Vagina (tissue), 2 donors: ENCODE results near the gene PPM1M.

Source experiments
- POLR2A ChIP-seq, 2 donors: fragments of 450-650 bp; IDR thresholded peaks; one replicate each; pipeline ENCODE4 v1.6.1; 2017; ENCODE audit warnings: antibody characterized with exemption in 2 of 2, mild to moderate bottlenecking in 2 of 2, moderate library complexity in 2 of 2
- TF ChIP-seq, protein P1 (sequence below), 3 experiments: fragments of 450-650 bp in 2 of 3; fragments of 200-600 bp in 1 of 3; sonication (generic) in 1 of 3; IDR thresholded peaks; one replicate each; pipeline ENCODE4 v1.5.1; 2017 to 2019; ENCODE audit warnings: antibody characterized with exemption in 3 of 3, mild to moderate bottlenecking in 2 of 3, moderate library complexity in 2 of 3

- no peak for TF ChIP-seq POLR2A (IDR thresholded peaks at IDR 0.05)
- TF ChIP-seq, protein P1, sequence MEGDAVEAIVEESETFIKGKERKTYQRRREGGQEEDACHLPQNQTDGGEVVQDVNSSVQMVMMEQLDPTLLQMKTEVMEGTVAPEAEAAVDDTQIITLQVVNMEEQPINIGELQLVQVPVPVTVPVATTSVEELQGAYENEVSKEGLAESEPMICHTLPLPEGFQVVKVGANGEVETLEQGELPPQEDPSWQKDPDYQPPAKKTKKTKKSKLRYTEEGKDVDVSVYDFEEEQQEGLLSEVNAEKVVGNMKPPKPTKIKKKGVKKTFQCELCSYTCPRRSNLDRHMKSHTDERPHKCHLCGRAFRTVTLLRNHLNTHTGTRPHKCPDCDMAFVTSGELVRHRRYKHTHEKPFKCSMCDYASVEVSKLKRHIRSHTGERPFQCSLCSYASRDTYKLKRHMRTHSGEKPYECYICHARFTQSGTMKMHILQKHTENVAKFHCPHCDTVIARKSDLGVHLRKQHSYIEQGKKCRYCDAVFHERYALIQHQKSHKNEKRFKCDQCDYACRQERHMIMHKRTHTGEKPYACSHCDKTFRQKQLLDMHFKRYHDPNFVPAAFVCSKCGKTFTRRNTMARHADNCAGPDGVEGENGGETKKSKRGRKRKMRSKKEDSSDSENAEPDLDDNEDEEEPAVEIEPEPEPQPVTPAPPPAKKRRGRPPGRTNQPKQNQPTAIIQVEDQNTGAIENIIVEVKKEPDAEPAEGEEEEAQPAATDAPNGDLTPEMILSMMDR (IDR thresholded peaks at IDR 0.05), result no peak
These were observed 30.2 kb upstream of the PPM1M start for GRCh38 chr3:52215351-52215750.
